ENCODE measurements around the gene PRKN. TPM values are rescaled to one million over a fixed set of nuclear protein-coding genes. Genes with fewer than 3 reads are reported as not detected.

The PRKN gene
- total and polyA plus RNA-seq, 8 donors = 0.82 to 7.2 (median 2.9) TPM

DNA sequence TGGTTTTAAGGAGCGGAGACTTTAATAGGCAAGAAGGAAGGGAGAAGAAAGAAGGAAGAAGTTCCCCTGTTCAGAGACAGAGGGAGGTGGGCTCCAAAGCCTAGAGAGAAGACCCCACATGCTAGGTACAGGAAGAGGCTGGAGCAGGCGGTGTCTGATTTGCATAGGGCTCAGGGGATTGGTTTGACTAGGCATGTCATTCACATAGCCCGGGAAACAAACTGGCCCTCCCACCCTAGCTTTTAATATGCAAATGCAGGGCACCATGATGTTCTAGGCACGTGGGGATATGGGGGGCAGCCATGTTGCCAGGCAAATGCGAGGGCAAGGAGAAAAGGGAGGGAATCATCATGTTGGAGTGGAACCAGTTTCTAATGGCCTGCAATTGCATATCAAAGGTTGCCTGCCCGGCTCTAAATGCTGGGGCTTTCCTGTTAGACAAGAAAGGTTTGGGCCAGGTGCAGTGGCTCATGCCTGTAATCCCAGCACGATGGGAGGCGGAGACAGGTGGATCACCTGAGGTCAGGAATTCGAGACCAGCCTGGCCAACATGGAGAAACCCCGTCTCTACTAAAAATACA lies 1419.4 kb downstream of the PRKN start:
- no peak for FAIRE-seq
- no peak for DNase-seq
- TF ChIP-seq, protein P1, sequence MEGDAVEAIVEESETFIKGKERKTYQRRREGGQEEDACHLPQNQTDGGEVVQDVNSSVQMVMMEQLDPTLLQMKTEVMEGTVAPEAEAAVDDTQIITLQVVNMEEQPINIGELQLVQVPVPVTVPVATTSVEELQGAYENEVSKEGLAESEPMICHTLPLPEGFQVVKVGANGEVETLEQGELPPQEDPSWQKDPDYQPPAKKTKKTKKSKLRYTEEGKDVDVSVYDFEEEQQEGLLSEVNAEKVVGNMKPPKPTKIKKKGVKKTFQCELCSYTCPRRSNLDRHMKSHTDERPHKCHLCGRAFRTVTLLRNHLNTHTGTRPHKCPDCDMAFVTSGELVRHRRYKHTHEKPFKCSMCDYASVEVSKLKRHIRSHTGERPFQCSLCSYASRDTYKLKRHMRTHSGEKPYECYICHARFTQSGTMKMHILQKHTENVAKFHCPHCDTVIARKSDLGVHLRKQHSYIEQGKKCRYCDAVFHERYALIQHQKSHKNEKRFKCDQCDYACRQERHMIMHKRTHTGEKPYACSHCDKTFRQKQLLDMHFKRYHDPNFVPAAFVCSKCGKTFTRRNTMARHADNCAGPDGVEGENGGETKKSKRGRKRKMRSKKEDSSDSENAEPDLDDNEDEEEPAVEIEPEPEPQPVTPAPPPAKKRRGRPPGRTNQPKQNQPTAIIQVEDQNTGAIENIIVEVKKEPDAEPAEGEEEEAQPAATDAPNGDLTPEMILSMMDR (IDR thresholded peaks at IDR 0.05) = no peak
- no peaks in the 10 kb centered on the region for H3K4me1 ChIP-seq
- ATAC-seq = no peak
- intact Hi-C loops (cut with DNase I) = no loop called here
- no peaks in the 10 kb centered on the region for H3K36me3 ChIP-seq
- no peak overlapping the region for H3K4me3 ChIP-seq
- 78 to 83% methylated on average over 10 of the region's 10 CpGs for WGBS, 2 donors
- no peaks in the 10 kb centered on the region for H3K27me3 ChIP-seq
- no peaks in the 10 kb centered on the region for H3K9me3 ChIP-seq
- H3K27ac ChIP-seq = no peak overlapping the region

DNA sequence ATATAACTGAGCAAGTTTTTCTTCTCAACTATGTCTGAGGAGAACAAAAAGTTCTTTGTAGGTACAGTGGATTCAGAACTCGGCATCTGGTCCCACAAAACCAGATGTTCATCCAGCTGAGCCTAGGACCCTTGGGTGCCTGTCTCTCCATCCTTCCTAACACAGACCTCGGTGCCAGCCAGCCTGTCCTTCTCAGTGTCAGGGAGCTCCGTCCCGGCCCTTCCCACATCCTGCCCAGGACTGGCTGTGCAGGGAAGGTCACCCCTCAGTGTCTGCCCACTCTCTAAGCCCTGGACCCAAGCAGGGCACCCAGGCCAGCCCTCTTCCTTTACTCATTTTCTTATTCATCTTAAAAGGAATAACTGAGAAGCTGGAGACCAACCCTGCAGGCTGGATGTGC lies 1421.7 kb downstream of the PRKN start:
- no peak overlapping the region for H3K4me3 ChIP-seq
- intact Hi-C loops (cut with DNase I) = no loop called here
- no peak for ATAC-seq
- no peaks in the 10 kb centered on the region for H3K9me3 ChIP-seq
- H3K27ac ChIP-seq = no peak overlapping the region
- DNase-seq = no peak
- TF ChIP-seq, protein P1 (IDR thresholded peaks at IDR 0.05) = no peak
- H3K27me3 ChIP-seq = no peaks in the 10 kb centered on the region
- FAIRE-seq = no peak
- WGBS, 2 donors = 60 to 86% methylated on average over 4 of the region's 4 CpGs
- H3K36me3 ChIP-seq = no peaks in the 10 kb centered on the region
- H3K4me1 ChIP-seq = no peaks in the 10 kb centered on the region

DNA sequence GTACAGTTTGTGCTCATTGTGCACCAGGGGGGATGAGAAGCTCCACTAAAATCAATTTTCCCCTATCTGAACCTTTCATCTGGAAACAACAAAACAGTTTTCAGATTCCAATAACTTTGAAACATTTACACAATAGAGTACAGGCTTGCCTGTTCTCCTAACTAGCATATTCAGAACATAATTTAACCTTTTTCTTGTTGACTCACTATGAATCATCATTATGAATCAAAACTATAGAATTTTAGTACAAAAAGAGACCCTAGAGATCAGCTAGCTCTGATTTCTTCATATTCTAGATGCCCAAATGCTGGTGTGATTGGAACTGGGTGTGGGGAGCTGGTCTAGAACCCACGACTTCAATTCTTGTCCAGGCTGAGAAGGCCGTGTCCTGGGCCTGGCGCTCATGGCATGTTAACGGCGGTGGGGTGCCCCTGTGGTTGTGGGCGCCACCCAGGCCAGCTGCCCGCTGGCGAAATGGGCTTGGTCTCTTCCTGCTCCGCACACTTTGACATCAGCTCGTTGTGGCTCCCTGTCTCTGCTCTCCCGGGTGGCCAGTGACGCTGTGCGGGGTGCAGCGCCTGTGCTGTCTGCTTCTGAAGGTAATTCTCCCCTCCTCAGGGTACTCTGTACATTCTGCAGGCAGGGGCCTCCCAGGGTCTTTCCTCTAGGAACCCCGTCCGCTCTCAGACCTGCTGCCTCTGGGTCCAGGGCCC lies 1423.8 kb downstream of the PRKN start:
- intact Hi-C loops (cut with DNase I) = no loop called here
- no peaks in the 10 kb centered on the region for H3K27me3 ChIP-seq
- TF ChIP-seq, protein P1 (IDR thresholded peaks at IDR 0.05) = no peak
- no peaks in the 10 kb centered on the region for H3K4me1 ChIP-seq
- ATAC-seq (no peak), FAIRE-seq (no peak), DNase-seq (no peak)
- H3K36me3 ChIP-seq = no peaks in the 10 kb centered on the region
- no peak overlapping the region for H3K4me3 ChIP-seq
- WGBS, 2 donors = 89 to 94% methylated on average over 16 of the region's 16 CpGs
- no peak overlapping the region for H3K27ac ChIP-seq
- no peaks in the 10 kb centered on the region for H3K9me3 ChIP-seq

DNA sequence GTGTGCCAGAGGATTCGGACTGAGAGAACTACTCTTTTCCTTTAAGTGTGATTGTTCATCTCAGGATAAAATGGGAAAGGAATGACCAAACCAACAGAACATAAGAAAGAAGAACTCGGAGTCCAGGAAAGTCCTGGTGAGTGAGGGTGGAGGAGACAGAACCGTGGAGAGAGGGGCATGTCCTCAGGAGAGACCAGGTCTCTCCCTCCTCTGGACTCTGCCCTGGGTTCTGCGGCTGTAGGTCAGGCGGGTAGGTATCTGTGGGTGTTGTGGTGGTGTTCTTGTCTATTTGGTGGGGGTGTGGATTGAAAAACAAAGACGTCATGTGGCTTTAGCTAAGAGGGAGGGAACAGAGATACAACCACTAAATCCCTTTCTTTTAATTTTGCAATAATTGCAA lies 1424.6 kb downstream of the PRKN start:
- Histone ChIP-seq H3K9me3 (no peaks in the 10 kb centered on the region), H3K36me3 (no peaks in the 10 kb centered on the region), H3K27ac (no peak overlapping the region), H3K4me3 (no peak overlapping the region), H3K4me1 (no peaks in the 10 kb centered on the region), H3K27me3 (no peaks in the 10 kb centered on the region)
- FAIRE-seq (no peak), DNase-seq (no peak), ATAC-seq (no peak)
- WGBS, 2 donors = 76 to 84% methylated on average over 6 of the region's 6 CpGs
- intact Hi-C loops (cut with DNase I) = no loop called here
- TF ChIP-seq, protein P1 (IDR thresholded peaks at IDR 0.05) = no peak

DNA sequence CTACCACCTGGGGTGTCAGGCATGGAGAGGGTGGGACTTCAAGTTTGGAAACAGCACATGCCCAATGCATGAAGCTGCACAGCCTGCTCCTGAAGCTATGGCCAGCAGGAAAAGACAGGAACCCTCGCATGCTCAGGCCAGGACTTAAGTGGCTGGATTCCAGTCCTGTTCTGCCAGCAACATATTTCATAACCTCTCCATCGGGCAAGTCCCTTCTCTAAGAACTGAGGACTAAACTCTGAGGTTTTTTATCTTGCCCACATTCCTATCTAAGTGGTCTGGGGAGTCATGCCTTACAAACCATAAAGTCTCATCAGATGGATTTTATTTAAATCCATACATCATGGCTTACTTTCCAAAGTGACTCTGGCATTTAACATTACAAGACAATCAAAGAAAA lies 1426.2 kb downstream of the PRKN start:
- intact Hi-C loops (cut with DNase I) = no loop called here
- no peak for DNase-seq
- ATAC-seq = no peak

More for the DNA sequence above, 1426.2 kb downstream of the PRKN start:
- Histone ChIP-seq H3K36me3 (no peaks in the 10 kb centered on the region), H3K27me3 (no peaks in the 10 kb centered on the region), H3K4me3 (no peak overlapping the region), H3K27ac (no peak overlapping the region), H3K9me3 (no peaks in the 10 kb centered on the region), H3K4me1 (no peaks in the 10 kb centered on the region)
- 54 to 66% methylated on average over 2 of the region's 2 CpGs for WGBS, 2 donors
- no peak for FAIRE-seq
- TF ChIP-seq, protein P1 (IDR thresholded peaks at IDR 0.05) = no peak

Data from pancreas (tissue), 10 donors.